SIG-M5 treated with dmso at 0.1 percent for 504 hours (cell line): ENCODE data around the gene RASD1.

Source experiments
- DNase-seq: peaks from one replicate; lab custom pipeline; 2025; ENCODE audit not compliant: unreplicated experiment; lab: John Stamatoyannopoulos, UW

Gene RASD1

GRCh38 chr17:17511881-17512858 lies 16.0 kb upstream of the RASD1 start:
- no peak for DNase-seq

DNA sequence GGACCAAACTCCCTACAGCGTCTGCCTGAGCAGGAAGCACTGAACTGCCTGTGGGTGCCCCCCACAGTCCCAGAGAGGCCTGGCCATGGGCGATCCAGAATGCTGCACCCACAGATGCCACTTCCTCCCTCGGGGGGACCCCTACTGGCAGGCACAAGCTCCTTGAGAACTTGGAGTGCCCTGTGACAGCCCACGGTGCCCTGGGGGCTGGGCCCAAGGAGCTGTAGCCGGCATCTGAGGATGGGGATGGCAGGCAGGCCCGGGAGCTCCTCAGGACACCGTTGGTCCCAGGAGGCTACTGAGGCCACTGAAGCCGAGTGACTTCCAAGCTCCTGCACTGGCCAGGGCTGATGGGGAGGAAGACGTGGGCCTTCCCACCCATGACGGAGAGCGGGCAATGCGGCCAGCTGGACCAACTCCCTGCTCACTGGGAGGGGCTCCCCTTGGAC lies 15.1 kb upstream of the RASD1 start:
- no peak for DNase-seq

GRCh38 chr17:17510456-17511292 lies 14.5 kb upstream of the RASD1 start:
- DNase-seq: no peak

- DNase-seq: no peak
These were observed 13.6 kb upstream of the RASD1 start for GRCh38 chr17:17509601-17510425.

DNA sequence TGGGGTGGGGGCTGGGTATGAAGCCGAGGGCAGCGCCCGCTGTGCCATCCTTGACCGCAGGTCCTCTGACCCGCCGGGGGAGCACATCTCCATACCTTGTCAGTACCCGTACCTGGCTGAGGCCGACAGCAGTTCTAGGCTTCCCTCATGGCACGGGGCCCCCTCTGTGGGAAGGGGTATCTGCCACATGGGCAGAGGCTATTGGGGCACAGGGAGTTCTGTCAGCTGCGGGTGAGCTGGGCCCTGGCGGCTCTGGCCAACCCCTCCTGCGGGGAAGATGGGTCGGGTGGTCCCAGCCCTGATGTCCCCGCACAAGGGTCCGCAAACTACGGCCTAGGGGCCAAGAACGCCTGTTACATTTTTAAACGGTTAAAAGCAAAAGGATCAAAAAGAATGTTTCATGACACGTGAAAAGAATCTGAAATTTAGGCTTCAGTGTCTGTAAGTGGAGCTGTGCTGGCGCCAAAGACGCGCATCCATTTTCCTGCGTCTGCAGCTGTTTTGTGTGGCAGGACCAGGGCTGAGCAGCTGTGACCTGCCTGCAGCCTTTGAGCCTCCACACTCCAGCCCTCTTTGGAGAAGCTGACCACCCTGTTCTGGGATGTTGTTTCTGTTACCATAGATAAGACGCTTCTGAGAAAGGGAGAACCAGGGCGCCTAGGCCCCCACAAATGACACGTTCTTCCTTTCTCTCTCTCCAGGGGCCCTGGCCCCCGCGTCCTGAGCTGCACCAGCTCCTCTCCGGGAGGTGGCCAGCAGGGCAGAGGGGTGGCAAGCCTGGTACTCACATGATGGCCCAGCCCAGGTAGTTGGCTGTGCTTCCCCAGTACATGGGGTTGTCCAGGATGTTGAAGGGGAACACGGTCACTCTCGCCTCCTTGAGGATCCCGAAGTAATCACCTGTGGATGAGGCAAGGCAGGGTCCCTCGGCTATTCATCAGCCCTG lies 12.7 kb upstream of the RASD1 start:
- no peak for DNase-seq

GRCh38 chr17:17508019-17508535 lies 11.9 kb upstream of the RASD1 start:
- no peak for DNase-seq

- DNase-seq: no peak
These were observed 11.3 kb upstream of the RASD1 start for GRCh38 chr17:17507465-17508011.

DNA sequence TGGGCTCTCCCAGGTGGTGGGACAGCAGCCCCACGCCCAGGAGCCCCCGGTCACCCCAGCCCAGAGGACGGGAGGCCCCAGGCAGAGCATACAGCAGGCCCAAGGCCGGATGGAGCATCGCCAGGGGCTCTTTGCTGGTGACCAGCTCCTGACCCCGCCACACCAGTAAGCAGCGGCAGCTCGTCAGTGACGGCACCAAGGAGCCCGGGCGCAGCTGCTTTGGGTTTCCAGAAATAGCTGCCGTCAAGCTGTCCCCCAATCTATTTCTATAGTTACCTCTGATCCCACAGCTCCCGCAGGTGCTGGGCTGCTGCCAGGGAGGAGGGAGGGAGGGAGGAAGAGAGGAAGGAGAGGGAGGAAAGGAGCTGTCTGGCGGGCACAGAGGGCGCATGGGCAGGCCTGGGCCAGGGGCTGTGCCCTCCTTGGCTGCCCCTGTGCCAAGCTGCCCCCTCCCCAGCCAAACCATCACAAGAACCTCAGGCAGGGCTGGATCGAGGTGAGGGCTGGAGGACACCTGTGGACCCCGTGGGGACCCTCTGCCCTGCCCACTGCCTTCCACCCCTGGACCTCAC lies 10.8 kb upstream of the RASD1 start:
- no peak for DNase-seq

DNA sequence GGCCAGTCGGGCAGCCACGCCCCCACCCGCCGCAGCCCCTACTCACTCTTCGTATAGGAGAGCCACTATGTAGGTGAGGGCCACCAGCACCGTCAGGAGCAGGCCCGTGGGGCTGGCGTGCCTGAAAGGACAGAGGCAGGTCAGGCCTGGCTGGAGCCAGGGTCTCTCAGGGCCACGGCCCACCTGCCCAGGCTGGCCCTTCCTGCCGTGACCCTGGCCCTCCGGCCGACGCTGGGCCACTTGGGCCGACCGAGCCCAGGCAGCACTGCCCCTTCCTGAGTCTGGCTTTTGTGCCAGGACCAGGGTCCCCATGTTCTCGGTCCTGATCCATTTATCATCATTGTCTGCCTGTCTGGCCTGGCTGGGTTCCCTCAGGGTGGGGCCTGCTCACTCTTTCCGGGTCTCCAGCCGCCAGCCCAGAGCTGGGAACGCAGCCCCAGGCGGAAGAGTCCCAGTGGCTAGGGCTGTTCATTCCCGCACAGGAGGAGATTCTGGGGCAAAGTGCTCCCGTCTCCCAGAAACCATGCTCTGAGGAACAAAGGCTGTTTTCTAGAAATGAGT lies 10.1 kb upstream of the RASD1 start:
- no peak for DNase-seq

DNA sequence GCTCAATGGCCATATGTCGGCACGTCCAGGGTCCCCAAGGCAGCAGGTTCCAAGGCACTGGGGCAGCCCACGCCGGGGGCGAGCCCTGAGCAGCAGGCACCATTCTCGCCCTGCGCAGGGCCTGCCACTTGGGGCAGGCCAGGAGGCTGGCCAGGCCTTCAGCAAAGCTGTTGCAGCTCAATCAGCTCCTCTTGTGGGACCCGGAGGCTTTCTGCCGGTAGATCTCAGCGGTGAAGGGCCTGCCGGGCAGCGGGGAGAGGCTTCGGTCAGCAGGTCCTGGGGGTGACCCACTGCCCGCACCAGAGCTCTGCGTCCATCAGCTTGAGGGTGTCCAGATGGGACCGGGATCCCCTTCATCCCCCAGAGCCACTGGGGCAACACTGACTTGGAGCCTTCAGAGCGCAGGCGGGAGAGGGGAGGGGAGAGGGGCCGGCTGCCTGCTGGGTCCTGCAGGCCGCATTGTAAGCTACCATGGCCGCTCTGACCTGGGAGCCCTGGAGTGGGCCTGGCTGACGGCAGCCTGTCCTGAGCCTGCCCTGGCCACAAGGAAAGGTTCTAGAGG lies 9.5 kb upstream of the RASD1 start:
- no peak for DNase-seq

- DNase-seq: no peak
These were observed 9.0 kb upstream of the RASD1 start for GRCh38 chr17:17505151-17505550.

- DNase-seq: no peak
These were observed 8.3 kb upstream of the RASD1 start for GRCh38 chr17:17504341-17505140.

DNA sequence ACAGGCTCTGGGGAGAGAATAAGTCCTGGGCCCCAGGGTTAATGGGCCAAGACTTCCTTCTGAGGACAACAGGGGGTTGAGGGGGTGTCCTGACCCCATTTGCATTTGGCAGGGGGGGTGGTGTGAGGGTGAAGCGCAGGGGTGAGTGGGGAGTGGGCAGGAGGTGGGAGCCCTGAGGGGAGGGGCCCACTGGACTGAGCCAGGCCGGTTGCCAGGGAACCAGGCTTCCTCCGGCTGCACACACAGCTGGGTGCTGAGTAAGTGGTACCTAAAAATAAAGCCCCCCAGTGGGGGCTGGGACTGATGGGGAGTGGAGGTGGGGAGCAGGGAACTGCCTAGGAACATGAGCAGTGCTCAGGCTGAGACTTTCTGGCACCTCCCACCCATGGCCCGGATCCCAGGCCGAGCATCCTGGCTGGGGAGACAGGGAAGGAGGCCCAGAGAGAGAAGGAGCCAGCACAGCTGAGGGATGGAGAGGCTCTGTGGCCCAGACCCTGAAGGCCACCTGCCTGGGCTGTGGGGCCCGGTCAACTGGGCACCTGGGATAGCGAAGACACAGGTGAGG lies 7.5 kb upstream of the RASD1 start:
- DNase-seq: no peak

- no peak for DNase-seq
These were observed 6.8 kb upstream of the RASD1 start for GRCh38 chr17:17502741-17503565.

DNA sequence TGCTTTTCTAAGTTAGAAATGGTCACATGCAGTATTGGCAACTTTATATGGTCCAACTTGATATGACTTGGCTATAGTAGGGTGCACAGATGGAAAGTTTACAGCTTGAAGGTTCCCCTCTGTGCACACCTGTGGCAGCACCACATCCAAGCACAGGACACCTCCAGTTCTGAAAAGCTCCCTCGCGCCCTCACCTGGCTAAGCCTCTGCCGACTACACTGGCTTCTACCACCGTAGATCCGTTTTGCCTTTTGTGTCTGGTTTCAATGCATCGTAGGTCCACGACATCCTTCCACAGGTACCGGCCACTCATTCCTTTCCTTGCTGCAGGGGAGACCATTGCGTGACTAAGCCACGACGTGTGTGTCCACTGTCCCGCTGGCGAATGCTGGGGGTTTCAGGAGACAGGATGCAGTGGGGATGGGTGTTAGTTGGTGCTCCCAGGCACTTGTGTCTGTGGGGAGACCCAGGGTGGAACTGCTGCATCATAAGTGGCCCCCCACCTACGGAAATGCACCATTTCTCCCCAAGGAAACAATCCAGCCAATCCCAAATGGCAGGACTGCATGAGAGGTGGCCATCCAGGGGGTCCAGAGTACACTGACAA lies 4.9 kb upstream of the RASD1 start:
- no peak for DNase-seq
